SU-DHL-6 (cell line): ENCODE measurements around the gene CATSPERE.

Source experiments
- CTCF ChIP-seq: fragments of 200-600 bp; sonication (generic); IDR thresholded peaks from one replicate; pipeline ENCODE4 v1.5.1; 2017; ENCODE audit warnings: antibody characterized with exemption, mild to moderate bottlenecking, low read length, moderate library complexity; ENCODE audit not compliant: insufficient read depth, poor library complexity, severe bottlenecking
- EZH2phosphoT487 ChIP-seq: fragments of 200-600 bp; sonication (generic), shearing (Covaris generic); conservative IDR thresholded peaks from 2 replicates; pipeline ENCODE4 v1.6.1; 2018; ENCODE audit warnings: mild to moderate bottlenecking, antibody characterized with exemption, low read length, moderate library complexity, mixed read lengths

- TF ChIP-seq CTCF (no peak), EZH2phosphoT487 (no peak)
Observed at GRCh38 chr1:244466724-244467123, 5.7 kb downstream of the CATSPERE start.
